Activated CD8-positive, alpha-beta T cell treated with anti-CD3 and anti-CD28 coated beads for 36 hours (primary cell): ENCODE measurements around the gene SOX11. TPM values are rescaled to one million over a fixed set of nuclear protein-coding genes. Genes with fewer than 3 reads are reported as not detected.
"Not testable (repeated sequence)": the region's sequence is repeated elsewhere in the genome, so short reads cannot be mapped to it uniquely, and the experiment has no call there.

Experiments used
- ATAC-seq: fragments of 200-7000 bp; cut with Tn5 transposase; one replicate; pipeline ENCODE4 v1.10.0; 2021; ENCODE audit warnings: mild to moderate bottlenecking, moderate library complexity
- CTCF ChIA-PET: fragments of 350-600 bp; sonication (Branson Sonifier 250); formaldehyde crosslinking; loops from one replicate; lab custom pipeline; 2021; ENCODE audit warnings: antibody characterized with exemption; lab: Charles Lee
- POLR2A ChIA-PET: fragments of 350-600 bp; sonication (Branson Sonifier 250); formaldehyde crosslinking; loops from one replicate; lab custom pipeline; 2021; ENCODE audit warnings: antibody characterized with exemption; lab: Charles Lee
- DNase-seq: peaks from one replicate; pipeline ENCODE4 v3.0.0-alpha.2; 2020
- H3K27ac Mint-ChIP-seq: one replicate; pipeline ENCODE4 v1.8.0; 2021; ENCODE audit warnings: mild to moderate bottlenecking, mixed read lengths
- H3K27me3 Mint-ChIP-seq: one replicate; pipeline ENCODE4 v1.8.0; 2021; ENCODE audit warnings: mixed read lengths
- H3K36me3 Mint-ChIP-seq: one replicate; pipeline ENCODE4 v1.8.0; 2021; ENCODE audit warnings: low read depth, mixed read lengths
- H3K4me1 Mint-ChIP-seq: one replicate; pipeline ENCODE4 v1.8.0; 2021; ENCODE audit warnings: low read depth, mixed read lengths
- H3K4me3 Mint-ChIP-seq: one replicate; pipeline ENCODE4 v1.8.0; 2021; ENCODE audit warnings: mild to moderate bottlenecking, moderate library complexity, mixed read lengths
- H3K9me3 Mint-ChIP-seq: one replicate; pipeline ENCODE4 v1.8.0; 2021; ENCODE audit warnings: mixed read lengths
- intact Hi-C: fragments of 100-400 bp; cut with micrococcal nuclease; formaldehyde crosslinking; loops from one replicate; pipeline ENCODE4 v1.10.0; 2022
- total RNA-seq, 2 experiments: library from RNA; stranded (reverse); gene quantifications; one replicate each; pipeline ENCODE4 v1.2.3, GENCODE V29; 2021
- TF ChIP-seq, protein P1 (sequence below): fragments of 200-600 bp; IDR thresholded peaks from one replicate; pipeline ENCODE4 v1.8.0; 2022; ENCODE audit warnings: antibody characterized with exemption, mild to moderate bottlenecking

Gene SOX11
- total RNA-seq, 2 experiments from 2014 or later: not detected

GRCh38 chr2:5664278-5664681 is 27.9 kb upstream of the SOX11 start:
- DNase-seq: no peak
- no peaks in the 10 kb centered on the region for H3K4me1 Mint-ChIP-seq
- peaks cover 4% of the 10 kb centered on the region for H3K9me3 Mint-ChIP-seq
- TF ChIP-seq, protein P1, sequence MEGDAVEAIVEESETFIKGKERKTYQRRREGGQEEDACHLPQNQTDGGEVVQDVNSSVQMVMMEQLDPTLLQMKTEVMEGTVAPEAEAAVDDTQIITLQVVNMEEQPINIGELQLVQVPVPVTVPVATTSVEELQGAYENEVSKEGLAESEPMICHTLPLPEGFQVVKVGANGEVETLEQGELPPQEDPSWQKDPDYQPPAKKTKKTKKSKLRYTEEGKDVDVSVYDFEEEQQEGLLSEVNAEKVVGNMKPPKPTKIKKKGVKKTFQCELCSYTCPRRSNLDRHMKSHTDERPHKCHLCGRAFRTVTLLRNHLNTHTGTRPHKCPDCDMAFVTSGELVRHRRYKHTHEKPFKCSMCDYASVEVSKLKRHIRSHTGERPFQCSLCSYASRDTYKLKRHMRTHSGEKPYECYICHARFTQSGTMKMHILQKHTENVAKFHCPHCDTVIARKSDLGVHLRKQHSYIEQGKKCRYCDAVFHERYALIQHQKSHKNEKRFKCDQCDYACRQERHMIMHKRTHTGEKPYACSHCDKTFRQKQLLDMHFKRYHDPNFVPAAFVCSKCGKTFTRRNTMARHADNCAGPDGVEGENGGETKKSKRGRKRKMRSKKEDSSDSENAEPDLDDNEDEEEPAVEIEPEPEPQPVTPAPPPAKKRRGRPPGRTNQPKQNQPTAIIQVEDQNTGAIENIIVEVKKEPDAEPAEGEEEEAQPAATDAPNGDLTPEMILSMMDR: no peak
- no peaks in the 10 kb centered on the region for H3K27me3 Mint-ChIP-seq
- POLR2A ChIA-PET: no interaction called here
- no peak overlapping the region for H3K4me3 Mint-ChIP-seq
- intact Hi-C loops: no loop called here
- ATAC-seq: no peak
- H3K36me3 Mint-ChIP-seq: no peaks in the 10 kb centered on the region
- H3K27ac Mint-ChIP-seq: no peak overlapping the region
- CTCF ChIA-PET: no interaction called here

DNA sequence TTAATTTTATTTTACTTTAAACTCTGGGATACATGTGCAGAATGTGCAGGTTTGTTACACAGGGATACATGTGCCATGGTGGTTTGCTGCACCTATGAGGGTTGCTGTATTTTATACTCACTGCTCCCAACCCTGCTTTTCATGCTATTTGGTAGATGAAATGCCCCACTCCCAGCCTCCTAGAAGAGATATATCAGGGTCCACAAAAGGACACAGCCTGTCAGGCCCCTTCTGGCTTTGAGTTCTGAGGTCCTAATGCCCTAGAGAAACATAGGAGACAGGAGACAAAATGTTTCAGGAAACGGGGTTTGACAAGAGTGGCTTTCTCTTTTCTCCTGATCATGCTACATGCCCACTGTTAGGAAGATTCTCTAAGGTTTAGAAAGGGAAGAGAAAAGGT is 27.1 kb upstream of the SOX11 start:
- Mint-ChIP-seq H3K27ac (no peak overlapping the region), H3K27me3 (no peaks in the 10 kb centered on the region), H3K4me1 (no peaks in the 10 kb centered on the region), H3K36me3 (no peaks in the 10 kb centered on the region), H3K4me3 (no peak overlapping the region), H3K9me3 (no peaks in the 10 kb centered on the region)
- ATAC-seq (no peak), DNase-seq (no peak)
- POLR2A ChIA-PET: no interaction called here
- CTCF ChIA-PET: no interaction called here
- intact Hi-C loops: no loop called here
- TF ChIP-seq, protein P1: no peak

DNA sequence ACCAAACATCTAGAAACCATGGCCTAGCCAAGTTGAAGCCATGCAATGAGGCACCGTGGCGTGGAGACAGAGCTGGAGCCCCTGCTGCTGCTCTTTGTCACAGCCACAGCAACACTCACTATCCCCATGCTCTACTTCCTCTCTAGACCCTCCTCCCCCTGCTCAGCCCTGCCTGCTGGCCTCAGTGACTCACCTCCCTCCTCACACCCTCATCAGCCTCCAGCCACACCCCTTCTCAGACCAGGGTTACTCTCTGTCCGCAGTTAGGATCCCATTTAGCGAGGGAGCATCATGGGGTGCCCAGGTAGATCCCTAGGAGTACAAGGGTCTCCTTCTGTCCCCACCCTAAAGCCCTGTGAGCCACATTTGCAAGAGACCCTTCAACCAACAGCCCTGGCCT is 25.4 kb upstream of the SOX11 start:
- Mint-ChIP-seq H3K4me1 (no peaks in the 10 kb centered on the region), H3K4me3 (no peak overlapping the region), H3K36me3 (no peaks in the 10 kb centered on the region), H3K27ac (no peak overlapping the region), H3K9me3 (no peaks in the 10 kb centered on the region), H3K27me3 (no peaks in the 10 kb centered on the region)
- ATAC-seq (no peak), DNase-seq (no peak)
- TF ChIP-seq, protein P1: no peak
- CTCF ChIA-PET: no interaction called here
- POLR2A ChIA-PET: interaction anchor here (0.7 kb wide), 1 partner anchor 805 kb away, joined by 3 read pairs; no protein-coding TSS in a partner anchor
- intact Hi-C loops: no loop called here

DNA sequence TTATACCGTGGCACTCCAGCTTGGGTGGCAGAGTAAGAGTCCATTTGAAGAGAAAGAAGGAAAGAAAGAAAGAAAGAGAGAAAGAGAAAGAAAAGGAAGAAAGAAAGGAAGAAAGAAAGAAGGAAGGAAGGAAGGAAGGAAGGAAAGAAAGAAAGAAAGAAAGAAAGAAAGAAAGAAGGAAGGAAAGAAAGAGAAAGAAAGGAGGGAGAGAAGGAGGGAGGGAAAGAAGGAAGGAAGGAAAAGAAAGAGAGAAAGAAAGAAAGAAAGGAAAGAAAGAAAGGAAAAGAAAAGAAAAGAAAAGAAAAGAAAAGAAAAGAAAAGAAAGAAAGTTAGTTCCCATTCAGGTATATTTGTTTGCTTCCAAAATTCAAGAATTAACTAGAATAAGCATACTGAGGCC is 24.5 kb upstream of the SOX11 start:
- POLR2A ChIA-PET, DNase-seq, H3K9me3 Mint-ChIP-seq, H3K36me3 Mint-ChIP-seq, H3K4me3 Mint-ChIP-seq, H3K27ac Mint-ChIP-seq, H3K27me3 Mint-ChIP-seq, CTCF ChIA-PET, ATAC-seq, H3K4me1 Mint-ChIP-seq, intact Hi-C loops: not testable (repeated sequence)

GRCh38 chr2:5668682-5669250 is 23.4 kb upstream of the SOX11 start:
- intact Hi-C loops: no loop called here
- ChIA-PET CTCF (no interaction called here), POLR2A (no interaction called here)
- ATAC-seq: no peak
- TF ChIP-seq, protein P1: no peak
- Mint-ChIP-seq H3K27ac (no peak overlapping the region), H3K9me3 (no peaks in the 10 kb centered on the region), H3K36me3 (no peaks in the 10 kb centered on the region), H3K27me3 (peaks cover 8% of the 10 kb centered on the region), H3K4me1 (no peaks in the 10 kb centered on the region), H3K4me3 (no peak overlapping the region)
- no peak for DNase-seq
